A549 (cell line): ENCODE measurements around the gene SMC6. TPM values are rescaled to one million over a fixed set of nuclear protein-coding genes. Genes with fewer than 3 reads are reported as not detected.

ENCODE experiments used
- ATAC-seq, 2 experiments: fragments of 200-7000 bp in 1 of 2; fragments of >200 bp in 1 of 2; cut with Nextera tagmentation in 1 of 2; cut with Tn5 transposase in 1 of 2; 3 replicates each; pipeline versions ENCODE4 v1.8.0 to v1.9.1; 2018 to 2020; ENCODE audit warnings: mild to moderate bottlenecking in 1 of 2, moderate library complexity in 1 of 2
- CTCF ChIA-PET: fragments of 300-600 bp; sonication (Branson Sonifier 250); formaldehyde crosslinking; extraction: SDS; loops from one replicate; lab custom pipeline; 2021; ENCODE audit warnings: antibody characterized with exemption, inconsistent platforms; lab: Yijun Ruan, JAX
- POLR2A ChIA-PET: fragments of 350-600 bp; formaldehyde crosslinking; extraction: SDS; loops from one replicate; lab custom pipeline; 2021; ENCODE audit warnings: antibody characterized with exemption, inconsistent platforms; lab: Yijun Ruan, JAX
- DNase-seq, 2 experiments: peaks; one replicate each; pipeline versions ENCODE4 v3.0.0 to v3.0.0-alpha.2; 2011 to 2016; ENCODE audit warnings: low read depth in 1 of 2, low spot score in 1 of 2
- FAIRE-seq: peaks from 2 replicates; lab custom pipeline; 2011; peaks lifted over from hg19 to GRCh38; lab: Jason Lieb, UNC
- H3K27ac ChIP-seq, 2 experiments: fragments of >200 bp; sonication (Bioruptor Twin); formaldehyde crosslinking; 3 replicates each; pipeline ENCODE4 v1.5.1; 2016 to 2017
- H3K4me1 ChIP-seq: fragments of >200 bp; sonication (Bioruptor Twin); formaldehyde crosslinking; 3 replicates; pipeline ENCODE4 v1.6.1; 2016
- H3K4me2 ChIP-seq: fragments of >200 bp; sonication (Bioruptor Twin); formaldehyde crosslinking; 3 replicates; pipeline ENCODE4 v1.6.1; 2016
- H3K4me3 ChIP-seq: fragments of >200 bp; sonication (Bioruptor Twin); formaldehyde crosslinking; 3 replicates; pipeline ENCODE4 v1.5.1; 2016
- H3K9me3 ChIP-seq: fragments of >200 bp; sonication (Bioruptor Twin); formaldehyde crosslinking; 3 replicates; pipeline ENCODE4 v1.6.1; 2016
- ATOH8 ChIP-seq: fragments of 250-450 bp; sonication (Bioruptor Pico); IDR thresholded peaks from 2 replicates; pipeline ENCODE4 v1.5.0; 2020; ENCODE audit warnings: low read depth, mild to moderate bottlenecking, moderate library complexity
- CEBPB ChIP-seq, 2 experiments: fragments of >200 bp in 1 of 2; sonication (Bioruptor Twin) in 1 of 2; formaldehyde crosslinking in 1 of 2; IDR thresholded peaks; 2 replicates each; pipeline ENCODE4 v1.6.1; 2012 to 2016
- CHD2 ChIP-seq: fragments of 150-350 bp; IDR thresholded peaks from 2 replicates; pipeline ENCODE4 v1.6.1; 2014; ENCODE audit warnings: low read length; ENCODE audit not compliant: partially characterized antibody
- CHD4 ChIP-seq: fragments of 200-600 bp; sonication (generic); IDR thresholded peaks from 2 replicates; pipeline ENCODE4 v1.6.1; 2016; ENCODE audit warnings: antibody characterized with exemption, mild to moderate bottlenecking, borderline replicate concordance
- EHF ChIP-seq: fragments of 250-450 bp; sonication (Bioruptor Pico); IDR thresholded peaks from 2 replicates; pipeline ENCODE4 v1.5.0; 2020; ENCODE audit warnings: mild to moderate bottlenecking
- FOSB ChIP-seq: fragments of 250-450 bp; sonication (Bioruptor Pico); IDR thresholded peaks from 2 replicates; pipeline ENCODE4 v1.5.0; 2020; ENCODE audit warnings: mild to moderate bottlenecking, moderate library complexity
- GATA3 ChIP-seq: IDR thresholded peaks from 2 replicates; pipeline ENCODE4 v1.6.1; 2012; ENCODE audit warnings: borderline replicate concordance
- HDAC2 ChIP-seq: fragments of 200-600 bp; sonication (generic); IDR thresholded peaks from 2 replicates; pipeline ENCODE4 v1.6.1; 2016
- HOXB5 ChIP-seq: fragments of 250-450 bp; sonication (Bioruptor Pico); IDR thresholded peaks from 2 replicates; pipeline ENCODE4 v1.5.0; 2020; ENCODE audit warnings: mild to moderate bottlenecking, moderate library complexity
- JUN ChIP-seq, 2 experiments: fragments of >200 bp; sonication (Bioruptor Twin); formaldehyde crosslinking; IDR thresholded peaks; 2 replicates in 1 of 2; 3 replicates in 1 of 2; pipeline ENCODE4 v1.6.1; 2016 to 2017
- JUNB ChIP-seq: fragments of >200 bp; sonication (Bioruptor Twin); formaldehyde crosslinking; IDR thresholded peaks from 2 replicates; pipeline ENCODE4 v1.6.1; 2016
- KDM1A ChIP-seq: fragments of 200-600 bp; sonication (generic); IDR thresholded peaks from 2 replicates; pipeline ENCODE4 v1.6.1; 2016; ENCODE audit warnings: low read depth, mild to moderate bottlenecking
- KDM5A ChIP-seq: fragments of 200-600 bp; sonication (generic); IDR thresholded peaks from 2 replicates; pipeline ENCODE4 v1.6.1; 2016; ENCODE audit warnings: antibody characterized with exemption, mild to moderate bottlenecking
- MAFK ChIP-seq: fragments of 450-650 bp; IDR thresholded peaks from 2 replicates; pipeline ENCODE4 v1.6.1; 2014; ENCODE audit not compliant: partially characterized antibody
- POLR2AphosphoS2 ChIP-seq: conservative IDR thresholded peaks from 2 replicates; pipeline ENCODE4 v1.6.1; 2012; ENCODE audit warnings: low read length, improper control_type of control experiment, inconsistent platforms
- RFX5 ChIP-seq: fragments of 450-650 bp; IDR thresholded peaks from 2 replicates; pipeline ENCODE4 v1.7.1; 2014; ENCODE audit warnings: antibody characterized with exemption, mild to moderate bottlenecking, moderate library complexity
- RNF2 ChIP-seq: fragments of 200-600 bp; sonication (generic); IDR thresholded peaks from 2 replicates; pipeline ENCODE4 v1.6.1; 2016; ENCODE audit warnings: low read depth, mild to moderate bottlenecking, antibody characterized with exemption, moderate library complexity, borderline replicate concordance
- SREBF2 ChIP-seq: fragments of 450-650 bp; IDR thresholded peaks from 2 replicates; pipeline ENCODE4 v1.6.1; 2014; ENCODE audit warnings: mild to moderate bottlenecking, moderate library complexity
- TP53 ChIP-seq: fragments of 250-450 bp; sonication (Bioruptor Pico); IDR thresholded peaks from 2 replicates; pipeline ENCODE4 v1.5.0; 2021; ENCODE audit warnings: mild to moderate bottlenecking, moderate library complexity
- ZC3H11A ChIP-seq: fragments of 450-650 bp; IDR thresholded peaks from 2 replicates; pipeline ENCODE4 v1.6.1; 2014; ENCODE audit warnings: antibody characterized with exemption, mild to moderate bottlenecking
- ZFP36 ChIP-seq: fragments of 450-650 bp; IDR thresholded peaks from 2 replicates; pipeline ENCODE4 v1.6.1; 2014; ENCODE audit warnings: borderline replicate concordance; ENCODE audit not compliant: partially characterized antibody
- ZNF302 ChIP-seq: fragments of 250-450 bp; sonication (Bioruptor Pico); IDR thresholded peaks from 2 replicates; pipeline ENCODE4 v1.9.0; 2021; ENCODE audit warnings: inconsistent platforms, mild to moderate bottlenecking, moderate library complexity
- whole genome bisulfite sequencing: methylation state at CpG from one replicate; pipeline ENCODE4 v1.1.6; 2017; ENCODE audit errors: missing lambda C conversion rate; 5-methylcytosine and 5-hydroxymethylcytosine counted together
- polyA plus RNA-seq, 4 experiments: library from polyadenylated mRNA; depleted of rRNA in 3 of 4; stranded (reverse); fragments of >200 nt; fragmentation: RNase III in 1 of 4; extraction: RNeasy Plus Mini Kit Qiagen cat#74134 plus additional on column Dnase treatment in 1 of 4; gene quantifications; 2 replicates in 3 of 4; 3 replicates in 1 of 4; pipeline ENCODE4 v1.2.3, GENCODE V29; 2011 to 2017
- TF ChIP-seq, protein P1 (sequence below): fragments of 450-650 bp; IDR thresholded peaks from 2 replicates; pipeline ENCODE4 v1.6.1; 2014; ENCODE audit warnings: antibody characterized with exemption
- TF ChIP-seq, protein P2 (sequence below): fragments of >200 bp; sonication (Bioruptor Twin); formaldehyde crosslinking; IDR thresholded peaks from 3 replicates; pipeline ENCODE4 v1.6.1; 2016
- TF ChIP-seq, protein P3 (sequence below): fragments of 200-600 bp; sonication (generic); IDR thresholded peaks from 2 replicates; pipeline ENCODE4 v1.6.1; 2016; ENCODE audit warnings: antibody characterized with exemption, mild to moderate bottlenecking, moderate library complexity
- TF ChIP-seq, protein P4 (sequence below): IDR thresholded peaks from 2 replicates; pipeline ENCODE4 v1.6.1; 2012

The SMC6 gene
- polyA plus RNA-seq, 2 of the 4 experiments (the other 2 are of a cell fraction), result 29.9 to 51.6 TPM

GRCh38 chr2:17652681-17653394 lies 100.8 kb downstream of the SMC6 start:
- no peaks in the 10 kb centered on the region for H3K4me1 ChIP-seq
- ChIA-PET POLR2A (no interaction called here), CTCF (interaction anchor here (1.2 kb wide), 1 partner anchor 1035 kb away, joined by 3 read pairs; no protein-coding TSS in a partner anchor)
- WGBS, result 81% methylated on average over 9 of the region's 9 CpGs
- H3K4me3 ChIP-seq, result no peak overlapping the region
- H3K27ac ChIP-seq, result no peak overlapping the region
- DNase-seq (no peak), ATAC-seq (no peak), FAIRE-seq (no peak)
- no peaks in the 10 kb centered on the region for H3K9me3 ChIP-seq
- no peak overlapping the region for H3K4me2 ChIP-seq
- TF ChIP-seq, protein P1, sequence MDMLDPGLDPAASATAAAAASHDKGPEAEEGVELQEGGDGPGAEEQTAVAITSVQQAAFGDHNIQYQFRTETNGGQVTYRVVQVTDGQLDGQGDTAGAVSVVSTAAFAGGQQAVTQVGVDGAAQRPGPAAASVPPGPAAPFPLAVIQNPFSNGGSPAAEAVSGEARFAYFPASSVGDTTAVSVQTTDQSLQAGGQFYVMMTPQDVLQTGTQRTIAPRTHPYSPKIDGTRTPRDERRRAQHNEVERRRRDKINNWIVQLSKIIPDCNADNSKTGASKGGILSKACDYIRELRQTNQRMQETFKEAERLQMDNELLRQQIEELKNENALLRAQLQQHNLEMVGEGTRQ, result no peak
- TF ChIP-seq MAFK, result no peak
- TF ChIP-seq, protein P2, sequence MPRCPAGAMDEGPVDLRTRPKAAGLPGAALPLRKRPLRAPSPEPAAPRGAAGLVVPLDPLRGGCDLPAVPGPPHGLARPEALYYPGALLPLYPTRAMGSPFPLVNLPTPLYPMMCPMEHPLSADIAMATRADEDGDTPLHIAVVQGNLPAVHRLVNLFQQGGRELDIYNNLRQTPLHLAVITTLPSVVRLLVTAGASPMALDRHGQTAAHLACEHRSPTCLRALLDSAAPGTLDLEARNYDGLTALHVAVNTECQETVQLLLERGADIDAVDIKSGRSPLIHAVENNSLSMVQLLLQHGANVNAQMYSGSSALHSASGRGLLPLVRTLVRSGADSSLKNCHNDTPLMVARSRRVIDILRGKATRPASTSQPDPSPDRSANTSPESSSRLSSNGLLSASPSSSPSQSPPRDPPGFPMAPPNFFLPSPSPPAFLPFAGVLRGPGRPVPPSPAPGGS, result no peak
- TF ChIP-seq RFX5, result no peak
- TF ChIP-seq ZNF302 (CRISPR knock-in tag), result no peak
- TF ChIP-seq JUN (IDR thresholded peaks at IDR 0.05), result no peak
- TF ChIP-seq, protein P3, sequence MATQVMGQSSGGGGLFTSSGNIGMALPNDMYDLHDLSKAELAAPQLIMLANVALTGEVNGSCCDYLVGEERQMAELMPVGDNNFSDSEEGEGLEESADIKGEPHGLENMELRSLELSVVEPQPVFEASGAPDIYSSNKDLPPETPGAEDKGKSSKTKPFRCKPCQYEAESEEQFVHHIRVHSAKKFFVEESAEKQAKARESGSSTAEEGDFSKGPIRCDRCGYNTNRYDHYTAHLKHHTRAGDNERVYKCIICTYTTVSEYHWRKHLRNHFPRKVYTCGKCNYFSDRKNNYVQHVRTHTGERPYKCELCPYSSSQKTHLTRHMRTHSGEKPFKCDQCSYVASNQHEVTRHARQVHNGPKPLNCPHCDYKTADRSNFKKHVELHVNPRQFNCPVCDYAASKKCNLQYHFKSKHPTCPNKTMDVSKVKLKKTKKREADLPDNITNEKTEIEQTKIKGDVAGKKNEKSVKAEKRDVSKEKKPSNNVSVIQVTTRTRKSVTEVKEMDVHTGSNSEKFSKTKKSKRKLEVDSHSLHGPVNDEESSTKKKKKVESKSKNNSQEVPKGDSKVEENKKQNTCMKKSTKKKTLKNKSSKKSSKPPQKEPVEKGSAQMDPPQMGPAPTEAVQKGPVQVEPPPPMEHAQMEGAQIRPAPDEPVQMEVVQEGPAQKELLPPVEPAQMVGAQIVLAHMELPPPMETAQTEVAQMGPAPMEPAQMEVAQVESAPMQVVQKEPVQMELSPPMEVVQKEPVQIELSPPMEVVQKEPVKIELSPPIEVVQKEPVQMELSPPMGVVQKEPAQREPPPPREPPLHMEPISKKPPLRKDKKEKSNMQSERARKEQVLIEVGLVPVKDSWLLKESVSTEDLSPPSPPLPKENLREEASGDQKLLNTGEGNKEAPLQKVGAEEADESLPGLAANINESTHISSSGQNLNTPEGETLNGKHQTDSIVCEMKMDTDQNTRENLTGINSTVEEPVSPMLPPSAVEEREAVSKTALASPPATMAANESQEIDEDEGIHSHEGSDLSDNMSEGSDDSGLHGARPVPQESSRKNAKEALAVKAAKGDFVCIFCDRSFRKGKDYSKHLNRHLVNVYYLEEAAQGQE, result no peak
- no peak for TF ChIP-seq CEBPB (IDR thresholded peaks at IDR 0.05)
- TF ChIP-seq, protein P4, sequence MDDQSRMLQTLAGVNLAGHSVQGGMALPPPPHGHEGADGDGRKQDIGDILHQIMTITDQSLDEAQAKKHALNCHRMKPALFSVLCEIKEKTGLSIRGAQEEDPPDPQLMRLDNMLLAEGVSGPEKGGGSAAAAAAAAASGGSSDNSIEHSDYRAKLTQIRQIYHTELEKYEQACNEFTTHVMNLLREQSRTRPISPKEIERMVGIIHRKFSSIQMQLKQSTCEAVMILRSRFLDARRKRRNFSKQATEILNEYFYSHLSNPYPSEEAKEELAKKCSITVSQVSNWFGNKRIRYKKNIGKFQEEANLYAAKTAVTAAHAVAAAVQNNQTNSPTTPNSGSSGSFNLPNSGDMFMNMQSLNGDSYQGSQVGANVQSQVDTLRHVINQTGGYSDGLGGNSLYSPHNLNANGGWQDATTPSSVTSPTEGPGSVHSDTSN, result no peak
- TF ChIP-seq KDM5A, result no peak
- TF ChIP-seq HDAC2, result no peak

GRCh38 chr2:17649026-17649425 lies 104.6 kb downstream of the SMC6 start:
- H3K4me3 ChIP-seq, result no peak overlapping the region
- peaks cover 16% of the 10 kb centered on the region for H3K4me1 ChIP-seq
- ChIA-PET POLR2A (no interaction called here), CTCF (interaction anchor here (1.0 to 10.6 kb wide), 3 partner anchors 13 to 24 kb away, joined by 3 to 73 read pairs (median 3); no protein-coding TSS in a partner anchor)
- WGBS, result 91% methylated on average over 11 of the region's 11 CpGs
- no peaks in the 10 kb centered on the region for H3K9me3 ChIP-seq
- FAIRE-seq, result no peak
- H3K27ac ChIP-seq, result no peak overlapping the region
- no peak for DNase-seq
- TF ChIP-seq, protein P2, result no peak
- no peak for TF ChIP-seq ZFP36
- TF ChIP-seq ATOH8 (CRISPR knock-in tag), result no peak
- no peak for TF ChIP-seq FOSB (CRISPR knock-in tag)
- no peak for TF ChIP-seq CHD2
- TF ChIP-seq JUN (IDR thresholded peaks at IDR 0.05), result no peak
- TF ChIP-seq EHF (CRISPR knock-in tag), result no peak
- TF ChIP-seq SREBF2, result no peak
- no peak for TF ChIP-seq HOXB5 (CRISPR knock-in tag)
- no peak for TF ChIP-seq ZC3H11A
- TF ChIP-seq RFX5, result no peak
- no peak for TF ChIP-seq GATA3
- no peak for TF ChIP-seq ZNF302 (CRISPR knock-in tag)
- TF ChIP-seq CHD4, result no peak
- TF ChIP-seq TP53 (CRISPR knock-in tag), result no peak
- no peak for TF ChIP-seq RNF2
- no peak for TF ChIP-seq JUNB
- TF ChIP-seq CEBPB (IDR thresholded peaks at IDR 0.05), result no peak
- no peak for TF ChIP-seq KDM1A
- no peak for TF ChIP-seq POLR2AphosphoS2
- ATAC-seq, result no peak
- no peak overlapping the region for H3K4me2 ChIP-seq
